Upper lobe of right lung (tissue), 1 donor: ENCODE results near the gene ZNF304. TPM values are rescaled to one million over a fixed set of nuclear protein-coding genes. Genes with fewer than 3 reads are reported as not detected.

ENCODE experiments used
- ATAC-seq: fragments of 200-7000 bp; cut with Tn5 transposase; one replicate; pipeline ENCODE4 v1.9.1; 2020; ENCODE audit warnings: mild to moderate bottlenecking, moderate library complexity
- DNase-seq: peaks from one replicate; pipeline ENCODE4 v3.0.0-alpha.2; 2020
- H3K27ac ChIP-seq: fragments of 200-600 bp; one replicate; pipeline ENCODE4 v1.8.0; 2022
- H3K27me3 ChIP-seq: fragments of 200-600 bp; one replicate; pipeline ENCODE4 v1.8.0; 2022; ENCODE audit warnings: mild to moderate bottlenecking
- H3K36me3 ChIP-seq: fragments of 200-600 bp; one replicate; pipeline ENCODE4 v1.8.0; 2022
- H3K4me1 ChIP-seq: fragments of 200-600 bp; one replicate; pipeline ENCODE4 v1.8.0; 2022
- H3K4me3 ChIP-seq: fragments of 200-600 bp; one replicate; pipeline ENCODE4 v1.8.0; 2022; ENCODE audit warnings: mild to moderate bottlenecking
- H3K9me3 ChIP-seq: fragments of 200-600 bp; one replicate; pipeline ENCODE4 v1.8.0; 2022
- CTCF ChIP-seq: fragments of 200-600 bp; IDR thresholded peaks from one replicate; pipeline ENCODE4 v1.8.0; 2022; ENCODE audit warnings: antibody characterized with exemption
- intact Hi-C: fragments of 100-400 bp; cut with DNase I; formaldehyde crosslinking; loops from one replicate; pipeline ENCODE4 v1.11.0; 2022
- total RNA-seq: library from RNA; stranded (reverse); fragmentation: NEBNext Ultra II Directional; extraction: Animal tissue kit (Norgen Biotek cat#: 25700); gene quantifications from one replicate; pipeline ENCODE4 v1.2.1, GENCODE V29; 2021
- donor health status: DM: no; HTN: yes; CAD: no; lungs with severe emphysema.

The ZNF304 gene
- total RNA-seq, 1 donor from 2014 or later: 9.3 TPM

GRCh38 chr19:57389730-57390598 is 38.9 kb downstream of the ZNF304 start, which contains the start of gene ZNF548:
TSS of gene ZNF548 (plus strand) at chr19:57389854. CDS start at chr19:57390100, 246 bp downstream.
- H3K36me3 ChIP-seq: peaks cover 9% of the 10 kb centered on the region
- TF ChIP-seq CTCF: peak; percentile 13
- H3K27me3 ChIP-seq: no peaks in the 10 kb centered on the region
- H3K27ac ChIP-seq: peak within 1 kb of the TSS; percentile 93
- H3K4me3 ChIP-seq: peak within 1 kb of the TSS; percentile 91
- intact Hi-C loops: no loop called here
- H3K4me1 ChIP-seq: peaks cover 11% of the 10 kb centered on the region
- no peaks in the 10 kb centered on the region for H3K9me3 ChIP-seq
- DNase-seq (peak; percentile 97), ATAC-seq (peak; percentile 100)

GRCh38 chr19:57395710-57396109 is 44.6 kb downstream of the ZNF304 start:
- H3K4me1 ChIP-seq: peaks cover 8% of the 10 kb centered on the region
- no peak for TF ChIP-seq CTCF
- H3K36me3 ChIP-seq: peaks cover 29% of the 10 kb centered on the region
- H3K9me3 ChIP-seq: no peaks in the 10 kb centered on the region
- H3K4me3 ChIP-seq: no peak overlapping the region
- no peak overlapping the region for H3K27ac ChIP-seq
- DNase-seq: no peak
- ATAC-seq: no peak
- intact Hi-C loops: no loop called here
- no peaks in the 10 kb centered on the region for H3K27me3 ChIP-seq

GRCh38 chr19:57398868-57399267 is 47.8 kb downstream of the ZNF304 start:
- Histone ChIP-seq H3K4me3 (no peak overlapping the region), H3K27ac (no peak overlapping the region), H3K36me3 (peaks cover 29% of the 10 kb centered on the region), H3K27me3 (no peaks in the 10 kb centered on the region), H3K9me3 (no peaks in the 10 kb centered on the region), H3K4me1 (no peaks in the 10 kb centered on the region)
- TF ChIP-seq CTCF: no peak
- DNase-seq (no peak), ATAC-seq (no peak)
- intact Hi-C loops: no loop called here

- no peaks in the 10 kb centered on the region for H3K9me3 ChIP-seq
- no peak for TF ChIP-seq CTCF
- DNase-seq: no peak
- no peak overlapping the region for H3K27ac ChIP-seq
- H3K36me3 ChIP-seq: peaks cover 2% of the 10 kb centered on the region
- ATAC-seq: no peak
- no peak overlapping the region for H3K4me3 ChIP-seq
- H3K4me1 ChIP-seq: no peaks in the 10 kb centered on the region
- no peaks in the 10 kb centered on the region for H3K27me3 ChIP-seq
- intact Hi-C loops: no loop called here
These were observed 52.9 kb downstream of the ZNF304 start for GRCh38 chr19:57403737-57404563.

- peak; percentile 68 for TF ChIP-seq CTCF
- H3K4me1 ChIP-seq: peaks cover 2% of the 10 kb centered on the region
- intact Hi-C loops: no loop called here
- no peaks in the 10 kb centered on the region for H3K9me3 ChIP-seq
- H3K36me3 ChIP-seq: no peaks in the 10 kb centered on the region
- no peak overlapping the region for H3K27ac ChIP-seq
- ATAC-seq: peak; percentile 74
- no peak overlapping the region for H3K4me3 ChIP-seq
- peak; percentile 77 for DNase-seq
- no peaks in the 10 kb centered on the region for H3K27me3 ChIP-seq
These were observed 55.5 kb downstream of the ZNF304 start for GRCh38 chr19:57406516-57407123.

Other genes with a start within 250 kb of the ZNF304 start
- not detected for gene USP29, start 231.3 kb upstream of the ZNF304 start, total RNA-seq
- not detected for gene ZIM3, start 206.1 kb upstream of the ZNF304 start, total RNA-seq
- not detected for gene DUXA, start 183.8 kb upstream of the ZNF304 start, total RNA-seq
- 36.1 TPM for gene ZNF264, start 159.8 kb upstream of the ZNF304 start, total RNA-seq
- 0.87 TPM for gene AURKC, start 120.2 kb upstream of the ZNF304 start, total RNA-seq
- 14.6 TPM for gene ZNF805, start 110.6 kb upstream of the ZNF304 start, total RNA-seq
- 54.5 TPM for gene ZNF460, start 70.8 kb upstream of the ZNF304 start, total RNA-seq
- gene ZNF543, start 30.8 kb upstream of the ZNF304 start, total RNA-seq: 7.9 TPM
- 7.0 TPM for gene TRAPPC2B, start 12.3 kb downstream of the ZNF304 start, total RNA-seq
- gene ZNF547, start 12.3 kb downstream of the ZNF304 start, total RNA-seq: 3.3 TPM
- 18.6 TPM for gene ZNF548, start 38.6 kb downstream of the ZNF304 start, total RNA-seq
- 12.5 TPM for gene ZNF17, start 59.9 kb downstream of the ZNF304 start, total RNA-seq
- 7.5 TPM for gene ZNF749, start 84.1 kb downstream of the ZNF304 start, total RNA-seq
- gene VN1R1, start 105.9 kb downstream of the ZNF304 start, total RNA-seq: 0.75 TPM
- 6.6 TPM for gene ZNF772, start 126.3 kb downstream of the ZNF304 start, total RNA-seq
- 9.6 TPM for gene ZNF419, start 136.5 kb downstream of the ZNF304 start, total RNA-seq
- 7.1 TPM for gene ZNF773, start 148.7 kb downstream of the ZNF304 start, total RNA-seq
- gene ZNF549, start 176.1 kb downstream of the ZNF304 start, total RNA-seq: 6.4 TPM
- 6.3 TPM for gene ZNF550, start 208.6 kb downstream of the ZNF304 start, total RNA-seq
- gene ZNF416, start 227.6 kb downstream of the ZNF304 start, total RNA-seq: 5.6 TPM
- 2.9 TPM for gene ZIK1, start 232.9 kb downstream of the ZNF304 start, total RNA-seq
- gene ZNF530, start 248.6 kb downstream of the ZNF304 start, total RNA-seq: 2.9 TPM